Endothelial cell of umbilical vein (primary cell): ENCODE data around the gene NSUN6. TPM values are rescaled to one million over a fixed set of nuclear protein-coding genes. Genes with fewer than 3 reads are reported as not detected.

Experiments
- BruUV-seq: library from RNA; stranded (reverse); fragments of 400-500 nt; replicated peaks from 2 replicates; lab custom pipeline; 2021; lab: Mats Ljungman, UMichigan
- CTCF ChIA-PET: fragments of 300-600, 350-600 bp; sonication (Branson Sonifier 250); formaldehyde crosslinking; loops from one replicate; lab custom pipeline; 2021; ENCODE audit warnings: antibody characterized with exemption, inconsistent platforms; lab: Charles Lee
- POLR2A ChIA-PET: fragments of 300-600, 350-600 bp; sonication (Branson Sonifier 250); formaldehyde crosslinking; loops from one replicate; lab custom pipeline; 2021; ENCODE audit warnings: antibody characterized with exemption, inconsistent platforms; lab: Charles Lee
- DNase-seq: peaks from one replicate; pipeline ENCODE4 v3.0.0-alpha.2; 2011; ENCODE audit warnings: low read depth, low spot score
- FAIRE-seq: peaks from 2 replicates; lab custom pipeline; 2011; peaks lifted over from hg19 to GRCh38; lab: Jason Lieb, UNC
- H2AFZ ChIP-seq: 2 replicates; pipeline ENCODE4 v1.6.0; 2012; ENCODE audit warnings: low read depth, low read length, control low read depth, inconsistent platforms
- H3K27ac ChIP-seq: 2 replicates; pipeline ENCODE4 v1.5.1; 2011; ENCODE audit warnings: low read depth, mild to moderate bottlenecking, control low read depth, low read length, moderate library complexity; ENCODE audit not compliant: insufficient read depth
- H3K27me3 ChIP-seq, 2 experiments: 2 replicates each; pipeline versions ENCODE4 v1.6.0 to v1.6.1; 2011; ENCODE audit warnings: low read length in 2 of 2, mixed read lengths in 1 of 2; ENCODE audit not compliant: control insufficient read depth in 2 of 2, insufficient read depth in 2 of 2
- H3K36me3 ChIP-seq, 2 experiments: 2 replicates in 1 of 2; 3 replicates in 1 of 2; pipeline ENCODE4 v1.5.1; 2011; ENCODE audit warnings: low read length in 2 of 2, mild to moderate bottlenecking in 1 of 2, moderate library complexity in 1 of 2; ENCODE audit not compliant: control insufficient read depth in 2 of 2, insufficient read depth in 2 of 2; ENCODE audit errors: extremely low read depth in 1 of 2
- H3K4me1 ChIP-seq: 3 replicates; pipeline ENCODE4 v1.5.1; 2011; ENCODE audit warnings: mild to moderate bottlenecking, low read length; ENCODE audit not compliant: control insufficient read depth, insufficient read depth; ENCODE audit errors: extremely low read depth
- H3K4me2 ChIP-seq: 2 replicates; pipeline ENCODE4 v1.6.1; 2011; ENCODE audit warnings: low read length, control low read depth, mixed read lengths; ENCODE audit not compliant: insufficient read depth
- H3K4me3 ChIP-seq, 3 experiments: fragments of 200-600 bp in 1 of 3; sonication (generic), shearing (Covaris generic) in 1 of 3; replicated peaks in 1 of 3; 2 replicates each; pipeline ENCODE4 v1.5.1; 2011 to 2016; ENCODE audit warnings: control low read depth in 3 of 3, low read length in 3 of 3, mild to moderate bottlenecking in 2 of 3, inconsistent platforms in 1 of 3, low read depth in 1 of 3, moderate library complexity in 1 of 3; ENCODE audit not compliant: insufficient read depth in 1 of 3
- H3K79me2 ChIP-seq: 2 replicates; pipeline ENCODE4 v1.6.0; 2012; ENCODE audit warnings: low read length, inconsistent platforms; ENCODE audit not compliant: control insufficient read depth, insufficient read depth
- H3K9ac ChIP-seq: replicated peaks from 2 replicates; pipeline ENCODE3; 2011; ENCODE audit warnings: low read length, control low read depth; ENCODE audit not compliant: insufficient read depth; ENCODE audit errors: extremely low read depth
- H3K9me1 ChIP-seq: replicated peaks from 3 replicates; pipeline ENCODE4 v1.6.0; 2011; ENCODE audit warnings: mild to moderate bottlenecking, low read length; ENCODE audit not compliant: control insufficient read depth, insufficient read depth; ENCODE audit errors: extremely low read depth
- H3K9me3 ChIP-seq: replicated peaks from 2 replicates; pipeline ENCODE4 v1.5.1; 2012; ENCODE audit warnings: low read length, inconsistent platforms; ENCODE audit not compliant: control insufficient read depth, insufficient read depth
- H4K20me1 ChIP-seq: replicated peaks from 2 replicates; pipeline ENCODE3; 2011; ENCODE audit warnings: mild to moderate bottlenecking, low read length; ENCODE audit not compliant: control insufficient read depth, insufficient read depth; ENCODE audit errors: extremely low read depth
- CTCF ChIP-seq, 2 donors: IDR thresholded peaks; 1 replicate in 1 of 2; 2 replicates in 1 of 2; pipeline ENCODE4 v1.5.1; 2011; ENCODE audit warnings: low read length in 2 of 2, mild to moderate bottlenecking in 2 of 2, moderate library complexity in 2 of 2, control low read depth in 1 of 2, inconsistent platforms in 1 of 2, low read depth in 1 of 2; ENCODE audit not compliant: insufficient read depth in 1 of 2; ENCODE audit errors: extremely low read depth in 1 of 2
- EZH2 ChIP-seq: IDR thresholded peaks from 2 replicates; pipeline ENCODE4 v1.6.1; 2012; ENCODE audit warnings: borderline replicate concordance, low read depth, mild to moderate bottlenecking, moderate library complexity, low read length, inconsistent platforms; ENCODE audit not compliant: severe bottlenecking
- FOS ChIP-seq: IDR thresholded peaks from 2 replicates; pipeline ENCODE4 v1.6.1; 2011; ENCODE audit warnings: mild to moderate bottlenecking, low read length, moderate library complexity, borderline replicate concordance; ENCODE audit not compliant: insufficient read depth
- GATA2 ChIP-seq: IDR thresholded peaks from 2 replicates; pipeline ENCODE4 v1.7.0; 2011; ENCODE audit warnings: low read depth, mild to moderate bottlenecking, moderate library complexity, mixed read lengths, low read length; ENCODE audit not compliant: insufficient read length, insufficient read depth
- JUN ChIP-seq: IDR thresholded peaks from 2 replicates; pipeline ENCODE4 v1.6.1; 2011; ENCODE audit warnings: borderline replicate concordance, low read depth; ENCODE audit not compliant: insufficient read length, insufficient read depth
- MYC ChIP-seq: IDR thresholded peaks from one replicate; pipeline ENCODE4 v1.6.1; 2011; ENCODE audit warnings: mild to moderate bottlenecking, low read depth, low read length
- POLR2A ChIP-seq: IDR thresholded peaks from 2 replicates; pipeline ENCODE4 v1.6.1; 2012; ENCODE audit warnings: low read depth, mild to moderate bottlenecking, control low read depth, low read length
- POLR2AphosphoS5 ChIP-seq: IDR thresholded peaks from 2 replicates; pipeline ENCODE4 v1.6.1; 2012; ENCODE audit warnings: low read depth, mild to moderate bottlenecking, control low read depth, low read length, moderate library complexity; ENCODE audit not compliant: insufficient read depth
- dilution Hi-C: fragments of 300-500 bp; cut with MboI; formaldehyde crosslinking; loops from one replicate; pipeline ENCODE4 v1.15.0; 2019; ENCODE audit warnings: low sequenced_read_pairs; ENCODE audit not compliant: extremely low pct_ligation_motif_present
- intact Hi-C: fragments of 100-400 bp; cut with micrococcal nuclease; formaldehyde crosslinking; loops from one replicate; pipeline ENCODE4 v1.10.0; 2022
- polyA plus RNA-seq, 4 experiments: library from polyadenylated mRNA; depleted of rRNA in 3 of 4; stranded (reverse) in 3 of 4; unstranded in 1 of 4; fragments of >200 nt; gene quantifications; 2 replicates each; pipeline versions ENCODE4 v1.2.1 to v1.2.3, GENCODE V29; 2011 to 2012; ENCODE audit warnings: missing spikeins in 1 of 4
- total RNA-seq: library from RNA; stranded (reverse); gene quantifications from 2 replicates; pipeline ENCODE4 v1.2.3, GENCODE V29; 2021
- TF ChIP-seq, protein P1 (sequence below): IDR thresholded peaks from 2 replicates; pipeline ENCODE4 v1.6.1; 2011; ENCODE audit not compliant: insufficient read depth, insufficient read length

Gene NSUN6
- total and polyA plus RNA-seq, 2 donors (not counting 3 experiments of a cell fraction or from before 2014, with no cell fraction given): 3.3 to 5.2 TPM

DNA sequence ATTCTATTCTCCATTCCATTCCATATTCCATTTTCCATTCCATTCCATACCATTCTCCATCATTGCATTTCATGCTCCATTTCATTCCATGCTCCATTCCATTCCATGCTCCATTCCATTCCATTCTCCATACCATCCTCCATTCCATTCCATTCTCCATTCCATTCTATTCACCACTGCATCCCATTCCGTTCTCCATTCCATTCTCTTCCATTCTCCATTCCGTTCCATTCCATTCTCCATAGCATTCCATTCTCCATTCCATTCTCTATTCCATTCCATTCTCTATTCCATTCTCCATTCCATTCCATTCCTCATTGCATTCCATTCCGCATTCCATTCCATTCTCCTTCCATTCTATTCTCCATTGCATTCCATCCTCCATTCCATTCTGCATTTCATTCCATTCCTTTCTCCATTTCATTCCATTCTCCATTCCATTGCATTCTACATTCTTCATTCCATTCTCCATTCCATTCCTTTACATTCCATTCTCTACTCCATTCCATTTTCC is 84.0 kb downstream of the NSUN6 start:
- H3K36me3 ChIP-seq: no peaks in the 10 kb centered on the region
- H3K27ac ChIP-seq: no peak overlapping the region
- TF ChIP-seq POLR2A (no peak), CTCF (IDR thresholded peaks at IDR 0.05; ENCODE audit: extremely low read depth in 1 of 2, insufficient read depth in 1 of 2, low read depth in 1 of 2, low read length in 2 of 2) (no peak), MYC (no peak), EZH2 (no peak), FOS (no peak), GATA2 (no peak), POLR2AphosphoS5 (no peak), JUN (no peak)
- TF ChIP-seq, protein P1, sequence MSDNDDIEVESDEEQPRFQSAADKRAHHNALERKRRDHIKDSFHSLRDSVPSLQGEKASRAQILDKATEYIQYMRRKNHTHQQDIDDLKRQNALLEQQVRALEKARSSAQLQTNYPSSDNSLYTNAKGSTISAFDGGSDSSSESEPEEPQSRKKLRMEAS: no peak
- intact Hi-C loops: no loop called here
- no peak overlapping the region for H3K9ac ChIP-seq
- H2AFZ ChIP-seq: no peak overlapping the region
- no peak overlapping the region for H3K4me3 ChIP-seq
- no peaks in the 10 kb centered on the region for H3K9me3 ChIP-seq
- H3K79me2 ChIP-seq: no peaks in the 10 kb centered on the region
- ChIA-PET POLR2A (no interaction called here), CTCF (no interaction called here)
- no peak for DNase-seq
- H3K27me3 ChIP-seq: no peaks in the 10 kb centered on the region
- BruUV-seq: no TSS peak
- no peak overlapping the region for H3K4me2 ChIP-seq
- FAIRE-seq: no peak
- dilution Hi-C loops: no loop called here
- H4K20me1 ChIP-seq: no peaks in the 10 kb centered on the region
- H3K9me1 ChIP-seq: no peaks in the 10 kb centered on the region
- no peaks in the 10 kb centered on the region for H3K4me1 ChIP-seq
